GM18873 (cell line): ENCODE data around the gene NTM.

ENCODE experiments used
- ATAC-seq: cut with Tn5 transposase; IDR thresholded peaks from one replicate; pipeline ENCODE4 v1.9.1; 2021; ENCODE audit warnings: mild to moderate bottlenecking, moderate library complexity, moderate number of reproducible peaks; ENCODE audit not compliant: unreplicated experiment, low FRiP score

NTM gene

GRCh38 chr11:131756479-131757110 is 386.2 kb downstream of the NTM start:
- no peak for ATAC-seq

GRCh38 chr11:131758726-131759125 is 388.3 kb downstream of the NTM start:
- no peak for ATAC-seq

- ATAC-seq: no peak
Measured at GRCh38 chr11:131759140-131759539, 388.7 kb downstream of the NTM start.

GRCh38 chr11:131760091-131761061 is 390.0 kb downstream of the NTM start:
- no peak for ATAC-seq

GRCh38 chr11:131762346-131763110 is 392.1 kb downstream of the NTM start:
- ATAC-seq: no peak

GRCh38 chr11:131763193-131763890 is 392.9 kb downstream of the NTM start:
- ATAC-seq: no peak

GRCh38 chr11:131764126-131764525 is 393.7 kb downstream of the NTM start:
- ATAC-seq: no peak

GRCh38 chr11:131764649-131765048 is 394.2 kb downstream of the NTM start:
- no peak for ATAC-seq

- no peak for ATAC-seq
Measured at GRCh38 chr11:131766637-131767036, 396.2 kb downstream of the NTM start.

- no peak for ATAC-seq
Measured at GRCh38 chr11:131767421-131767820, 397.0 kb downstream of the NTM start.

- no peak for ATAC-seq
Measured at GRCh38 chr11:131770801-131771200, 400.4 kb downstream of the NTM start.

GRCh38 chr11:131771471-131771870 is 401.1 kb downstream of the NTM start:
- no peak for ATAC-seq

GRCh38 chr11:131773626-131774025 is 403.2 kb downstream of the NTM start:
- ATAC-seq: no peak

GRCh38 chr11:131776211-131776610 is 405.8 kb downstream of the NTM start:
- no peak for ATAC-seq

GRCh38 chr11:131785801-131786200 is 415.4 kb downstream of the NTM start:
- no peak for ATAC-seq

GRCh38 chr11:131787119-131787518 is 416.7 kb downstream of the NTM start:
- no peak for ATAC-seq

GRCh38 chr11:131790586-131790985 is 420.2 kb downstream of the NTM start:
- ATAC-seq: no peak

- ATAC-seq: no peak
Measured at GRCh38 chr11:131792243-131792642, 421.8 kb downstream of the NTM start.

GRCh38 chr11:131796089-131796488 is 425.7 kb downstream of the NTM start:
- no peak for ATAC-seq

- no peak for ATAC-seq
Measured at GRCh38 chr11:131796541-131796940, 426.1 kb downstream of the NTM start.
